RCC 7860 (cell line): Measurements from ENCODE around the gene CAMK2A.

Source experiments
- DNase-seq: peaks from one replicate; pipeline ENCODE4 v3.0.0-alpha.2; 2015; ENCODE audit warnings: low spot score
- FAIRE-seq: peaks from 2 replicates; lab custom pipeline; 2012; peaks lifted over from hg19 to GRCh38; lab: Jason Lieb, UNC

The CAMK2A gene

GRCh38 chr5:150175536-150175935 is 114.0 kb downstream of the CAMK2A start:
- no peak for FAIRE-seq
- peak; percentile 32 for DNase-seq

GRCh38 chr5:150175076-150175475 is 114.5 kb downstream of the CAMK2A start:
- FAIRE-seq, result no peak

GRCh38 chr5:150174285-150174684 is 115.3 kb downstream of the CAMK2A start:
- FAIRE-seq, result no peak

More at GRCh38 chr5:150175076-150175475, 114.5 kb downstream of the CAMK2A start:
- no peak for DNase-seq

GRCh38 chr5:150173161-150173560 is 116.4 kb downstream of the CAMK2A start:
- DNase-seq (no peak), FAIRE-seq (no peak)

More at GRCh38 chr5:150174285-150174684, 115.3 kb downstream of the CAMK2A start:
- DNase-seq, result no peak

GRCh38 chr5:150172556-150172955 is 117.0 kb downstream of the CAMK2A start:
- DNase-seq (no peak), FAIRE-seq (no peak)

- no peak for DNase-seq
- no peak for FAIRE-seq
Observed at GRCh38 chr5:150172145-150172544, 117.4 kb downstream of the CAMK2A start.
